Suprapubic skin (tissue), 4 donors: ENCODE results near the gene DDRGK1.

ENCODE experiments used
- CTCF ChIP-seq, 2 donors: fragments of 200-600 bp in 1 of 2; fragments of 450-650 bp in 1 of 2; sonication (generic) in 1 of 2; IDR thresholded peaks; one replicate each; pipeline ENCODE4 v1.5.1; 2016 to 2019; ENCODE audit warnings: antibody characterized with exemption in 2 of 2, mild to moderate bottlenecking in 1 of 2, moderate library complexity in 1 of 2
- EP300 ChIP-seq: sonication (generic); formaldehyde crosslinking; IDR thresholded peaks from one replicate; pipeline ENCODE4 v1.6.1; 2017; ENCODE audit warnings: antibody characterized with exemption
- POLR2A ChIP-seq, 2 donors: fragments of 450-650 bp; IDR thresholded peaks; one replicate each; pipeline ENCODE4 v1.6.1; 2017; ENCODE audit warnings: antibody characterized with exemption in 2 of 2, mild to moderate bottlenecking in 2 of 2, moderate library complexity in 2 of 2
- POLR2AphosphoS5 ChIP-seq, 3 donors: sonication (generic); formaldehyde crosslinking; IDR thresholded peaks; one replicate each; pipeline ENCODE4 v1.6.1; 2017; ENCODE audit warnings: antibody characterized with exemption in 3 of 3

GRCh38 chr20:3175270-3175669 is 29.2 kb downstream of the DDRGK1 start:
- no peak for TF ChIP-seq CTCF (IDR thresholded peaks at IDR 0.05)
- TF ChIP-seq POLR2A (IDR thresholded peaks at IDR 0.05) = no peak
- TF ChIP-seq POLR2AphosphoS5 (IDR thresholded peaks at IDR 0.05) = no peak
- no peak for TF ChIP-seq EP300
